Jurkat, Clone E6-1 (cell line): ENCODE data around the gene KDSR.

Experiments
- DNase-seq: peaks from one replicate; pipeline ENCODE4 v3.0.0-alpha.2; 2011; ENCODE audit warnings: low read depth, low spot score
- H3K4me3 ChIP-seq: 2 replicates; pipeline ENCODE4 v1.5.1; 2011; ENCODE audit warnings: mild to moderate bottlenecking, low read length, control low read depth, moderate library complexity

KDSR gene

DNA sequence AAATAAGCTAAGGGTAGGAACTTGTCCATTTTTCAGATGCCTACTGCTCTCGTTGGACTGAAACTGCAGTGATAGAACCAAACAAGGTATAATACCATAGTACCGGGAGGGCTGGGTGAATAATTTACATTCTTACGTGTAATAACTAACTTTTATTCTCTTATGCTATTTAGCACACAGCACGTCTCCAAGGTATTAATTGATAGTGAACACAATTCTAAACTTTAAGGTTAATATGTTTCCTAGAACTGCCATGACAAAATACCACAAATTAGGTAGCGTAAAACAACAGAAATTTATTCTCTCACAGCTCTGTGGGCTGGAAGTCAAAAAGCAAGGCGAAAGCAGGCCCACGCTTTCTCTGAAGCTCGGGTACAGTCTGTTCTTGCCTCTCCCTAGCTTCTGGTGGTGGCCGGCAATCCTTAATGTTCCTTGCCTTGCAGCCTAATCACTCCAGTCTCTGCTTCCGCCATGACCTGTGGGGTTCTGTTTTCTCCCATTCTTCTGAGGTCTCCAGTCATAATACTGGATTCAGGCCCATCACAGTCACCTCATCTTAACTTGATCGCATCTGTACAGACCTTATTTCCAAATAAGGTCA lies 41.8 kb downstream of the KDSR start:
- no peak for DNase-seq
- H3K4me3 ChIP-seq = no peak overlapping the region

DNA sequence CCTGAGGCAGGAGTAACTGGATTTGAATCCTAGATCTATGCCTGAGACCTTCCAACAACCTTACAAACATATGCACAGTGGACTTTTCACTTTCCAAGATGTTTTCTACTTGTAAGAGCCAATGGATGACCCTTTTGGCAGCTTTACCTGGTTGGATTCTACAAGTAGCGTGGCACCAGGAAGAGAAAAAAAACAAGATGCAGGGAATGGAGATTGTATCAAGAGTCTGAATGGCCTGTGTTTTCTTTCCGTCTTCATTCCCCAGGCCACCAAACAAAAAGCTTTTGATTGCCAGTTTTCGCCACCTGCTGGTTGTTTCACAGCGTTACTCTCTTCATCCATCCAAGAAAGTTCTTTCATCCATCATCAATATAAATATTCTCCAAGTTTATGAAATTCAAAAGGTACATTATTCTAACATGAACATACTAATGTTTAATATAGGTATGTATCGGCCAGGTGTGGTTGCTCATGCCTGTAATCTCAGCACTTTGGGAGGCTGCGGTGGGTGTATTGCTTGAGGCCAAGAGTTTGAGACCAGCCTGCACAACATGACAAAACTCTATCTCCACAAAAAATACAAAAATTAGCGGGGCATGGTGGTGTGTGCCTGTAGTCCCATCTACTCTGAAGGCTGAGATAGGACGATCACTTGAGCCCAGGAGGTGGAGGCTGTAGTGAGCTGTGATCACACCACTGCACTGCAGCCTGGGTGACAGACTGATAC lies 43.9 kb downstream of the KDSR start:
- no peak overlapping the region for H3K4me3 ChIP-seq
- DNase-seq = peak; percentile 69

DNA sequence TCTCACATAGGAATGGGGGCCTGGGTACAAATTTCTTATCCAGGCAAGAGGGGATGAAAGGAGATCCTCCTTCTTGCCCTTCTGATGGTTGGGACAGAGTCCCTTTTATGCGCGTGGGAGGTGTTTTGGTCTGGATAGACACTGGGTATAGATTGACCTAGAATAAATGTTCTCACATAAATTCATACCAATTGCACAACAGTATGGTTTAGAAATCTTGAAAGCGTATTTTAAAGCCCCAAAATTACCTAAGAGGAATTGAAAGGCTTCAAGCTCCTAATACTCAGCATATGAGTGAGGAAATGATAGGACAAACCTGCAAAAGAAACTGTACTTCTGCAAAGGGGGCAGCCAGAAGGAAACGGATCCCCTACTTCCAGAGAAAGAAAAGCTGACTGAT lies 44.8 kb downstream of the KDSR start:
- DNase-seq = no peak
- no peak overlapping the region for H3K4me3 ChIP-seq

DNA sequence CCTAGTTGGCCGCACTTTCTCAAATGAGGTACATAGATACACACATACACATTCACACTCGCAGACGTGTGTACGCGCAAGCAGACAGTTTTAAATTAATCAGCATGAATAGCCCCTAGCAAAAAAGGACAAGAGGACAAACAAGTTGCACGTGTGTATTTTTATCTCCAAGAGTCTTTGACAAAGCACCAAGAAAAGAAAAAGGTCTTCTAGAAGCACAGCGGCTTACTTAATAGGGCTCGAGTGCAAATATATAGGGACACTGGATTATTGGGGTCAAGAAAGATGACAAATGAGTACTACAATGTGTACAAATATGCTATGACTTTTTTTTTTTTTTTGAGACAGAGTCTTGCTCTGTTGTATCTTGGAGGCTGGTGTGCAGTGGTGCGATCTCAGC lies 45.7 kb downstream of the KDSR start:
- peak overlapping the region; percentile 85 for H3K4me3 ChIP-seq
- no peak for DNase-seq

DNA sequence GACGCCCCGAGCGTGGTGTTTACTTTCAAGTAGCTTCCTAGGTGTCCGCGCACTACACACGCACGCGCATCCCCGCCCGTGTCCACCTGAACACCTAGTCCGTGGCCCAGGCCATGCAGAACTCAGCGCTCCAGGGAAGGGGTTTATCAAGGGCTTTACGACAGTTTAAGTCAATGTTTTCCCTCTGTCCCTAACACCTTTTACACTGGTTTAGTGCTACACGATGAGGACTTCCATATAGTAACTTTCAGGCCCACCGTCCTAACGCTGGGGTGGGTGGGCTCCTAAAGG lies 46.1 kb downstream of the KDSR start:
- DNase-seq = no peak
- peak overlapping the region; percentile 85 for H3K4me3 ChIP-seq

DNA sequence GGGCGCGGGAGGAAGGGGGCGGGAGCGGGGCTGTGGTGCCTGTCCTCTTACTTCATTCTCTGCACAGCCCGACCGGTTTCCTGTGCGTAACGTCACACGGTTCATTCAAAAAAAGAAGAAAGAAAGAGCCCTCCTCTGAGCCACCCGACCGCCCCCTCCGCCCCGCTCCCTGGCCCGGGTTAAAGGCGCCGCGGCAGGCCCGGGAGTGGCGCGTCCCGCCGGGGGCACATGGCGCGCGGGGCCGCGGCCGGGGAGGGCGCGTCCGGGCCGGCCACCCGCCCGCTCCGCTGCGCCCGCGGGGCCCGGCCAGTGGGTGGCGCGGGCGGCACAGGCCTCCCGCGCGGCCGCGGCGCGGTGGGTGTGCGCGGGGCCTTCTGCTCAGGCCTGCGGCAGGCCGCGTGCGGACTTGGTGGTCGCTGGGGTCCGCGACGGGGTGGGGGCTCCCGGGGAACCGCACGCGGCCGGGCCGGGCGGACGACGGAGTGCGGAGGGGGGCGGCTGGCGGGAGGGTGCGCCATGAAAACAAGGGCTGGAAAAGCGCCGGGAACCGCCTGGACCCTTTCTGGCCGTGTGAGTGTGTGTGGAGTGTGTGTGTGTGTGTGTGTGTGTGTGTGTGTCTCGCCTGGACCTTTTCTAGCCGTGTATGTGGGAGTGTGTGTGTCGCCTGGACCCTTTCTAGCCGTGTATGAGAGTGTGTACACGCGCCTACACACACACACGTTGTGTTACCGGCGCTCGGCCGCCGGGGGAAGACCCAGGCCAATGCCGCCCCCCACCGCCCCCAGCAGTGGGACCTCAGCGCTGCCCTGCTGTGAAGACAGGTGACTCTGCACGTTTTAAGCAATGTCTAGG lies 46.7 kb downstream of the KDSR start:
- peak; percentile 87 for DNase-seq
- H3K4me3 ChIP-seq = peak overlapping the region; percentile 85

DNA sequence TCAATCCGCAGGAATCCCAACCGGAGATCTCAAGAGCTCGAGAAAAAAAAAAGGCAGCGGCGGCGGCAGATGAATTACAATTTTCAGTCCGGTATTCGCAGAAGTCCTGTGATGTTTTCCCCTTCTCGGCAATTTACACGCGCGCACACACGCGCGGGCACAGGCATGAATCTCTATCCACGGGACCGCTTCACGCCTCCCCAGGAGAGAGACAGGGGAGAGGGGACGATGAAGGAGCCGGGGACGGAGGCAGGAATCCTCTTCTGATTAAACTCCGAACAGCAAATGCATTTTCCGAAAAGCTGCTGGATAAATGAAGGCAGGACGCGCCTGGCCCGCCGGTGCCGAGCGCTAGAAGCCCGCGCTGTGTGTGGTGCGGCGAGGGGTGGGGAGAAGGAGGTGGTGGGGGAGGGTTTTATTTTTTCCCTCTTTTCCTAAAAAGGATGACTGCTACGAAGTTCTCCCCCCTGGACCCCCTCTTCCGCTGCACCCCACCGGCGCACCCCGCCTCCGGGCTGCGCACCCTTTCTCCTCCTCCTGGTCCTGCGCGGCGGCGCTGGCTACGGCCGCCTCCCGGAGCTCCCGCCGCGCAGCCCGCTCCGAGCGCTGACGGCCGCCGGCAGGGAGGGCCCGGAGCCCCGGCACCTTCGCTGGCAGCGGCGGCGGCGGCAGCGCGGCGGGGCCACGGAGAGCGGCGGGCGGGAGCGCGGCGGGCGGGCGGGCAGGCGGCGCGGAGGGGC lies 47.5 kb downstream of the KDSR start, which contains the start of gene BCL2:
BCL2 (minus strand) TSS at position 387 of the 740 bp plus-strand sequence.
- H3K4me3 ChIP-seq = peak within 1 kb of the TSS; percentile 85
- DNase-seq = no peak

DNA sequence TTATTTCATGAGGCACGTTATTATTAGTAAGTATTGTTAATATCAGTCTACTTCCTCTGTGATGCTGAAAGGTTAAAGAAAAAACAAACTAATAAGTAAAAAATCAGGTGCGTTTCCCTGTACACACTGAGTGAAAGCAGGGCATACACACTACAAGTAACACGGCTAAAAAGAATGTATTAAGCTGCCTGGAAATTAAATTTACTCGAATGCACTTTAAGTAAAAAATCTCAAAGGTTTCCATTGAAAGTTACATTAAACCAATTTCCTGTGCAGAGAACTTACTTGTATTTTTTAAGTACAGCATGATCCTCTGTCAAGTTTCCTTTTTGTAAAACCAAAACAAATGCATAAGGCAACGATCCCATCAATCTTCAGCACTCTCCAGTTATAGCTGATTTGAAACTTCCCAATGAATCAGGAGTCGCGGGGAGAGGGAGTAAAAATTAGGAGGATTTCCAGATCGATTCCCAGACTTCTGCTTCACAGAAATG lies 48.1 kb downstream of the KDSR start:
- no peak for DNase-seq
- peak overlapping the region; percentile 85 for H3K4me3 ChIP-seq

DNA sequence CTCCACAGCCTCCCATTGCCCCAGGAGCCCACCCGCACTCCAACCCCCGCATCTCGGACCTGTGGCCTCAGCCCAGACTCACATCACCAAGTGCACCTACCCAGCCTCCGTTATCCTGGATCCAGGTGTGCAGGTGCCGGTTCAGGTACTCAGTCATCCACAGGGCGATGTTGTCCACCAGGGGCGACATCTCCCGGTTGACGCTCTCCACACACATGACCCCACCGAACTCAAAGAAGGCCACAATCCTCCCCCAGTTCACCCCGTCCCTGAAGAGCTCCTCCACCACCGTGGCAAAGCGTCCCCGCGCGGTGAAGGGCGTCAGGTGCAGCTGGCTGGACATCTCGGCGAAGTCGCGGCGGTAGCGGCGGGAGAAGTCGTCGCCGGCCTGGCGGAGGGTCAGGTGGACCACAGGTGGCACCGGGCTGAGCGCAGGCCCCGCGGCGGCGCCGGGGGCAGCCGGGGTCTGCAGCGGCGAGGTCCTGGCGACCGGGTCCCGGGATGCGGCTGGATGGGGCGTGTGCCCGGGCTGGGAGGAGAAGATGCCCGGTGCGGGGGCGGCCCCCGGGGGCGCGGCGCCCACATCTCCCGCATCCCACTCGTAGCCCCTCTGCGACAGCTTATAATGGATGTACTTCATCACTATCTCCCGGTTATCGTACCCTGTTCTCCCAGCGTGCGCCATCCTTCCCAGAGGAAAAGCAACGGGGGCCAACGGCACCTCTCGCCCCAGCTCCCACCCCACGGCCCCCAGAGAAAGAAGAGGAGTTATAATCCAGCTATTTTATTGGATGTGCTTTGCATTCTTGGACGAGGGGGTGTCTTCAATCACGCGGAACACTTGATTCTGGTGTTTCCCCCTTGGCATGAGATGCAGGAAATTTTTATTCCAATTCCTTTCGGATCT lies 48.8 kb downstream of the KDSR start:
- H3K4me3 ChIP-seq = peak overlapping the region; percentile 85
- no peak for DNase-seq

DNA sequence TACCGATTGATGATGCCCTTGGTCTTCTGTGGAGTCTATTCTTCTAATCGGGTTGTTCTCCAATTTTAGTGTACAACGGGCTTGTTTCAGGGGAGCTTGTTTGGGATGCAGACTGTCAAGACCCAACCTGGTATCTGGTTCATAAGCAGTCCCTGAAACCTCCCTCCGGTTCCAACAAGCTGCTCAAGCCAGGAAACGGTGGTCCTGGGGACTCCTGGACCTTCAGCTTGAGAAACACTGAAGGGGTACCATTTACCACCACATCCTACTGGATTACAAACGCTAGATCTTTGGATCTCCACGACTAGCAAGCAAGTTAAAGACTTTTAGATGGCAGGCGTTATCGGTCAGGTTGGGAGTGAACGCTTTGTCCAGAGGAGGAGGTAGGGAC lies 49.5 kb downstream of the KDSR start:
- no peak overlapping the region for H3K4me3 ChIP-seq
- no peak for DNase-seq

DNA sequence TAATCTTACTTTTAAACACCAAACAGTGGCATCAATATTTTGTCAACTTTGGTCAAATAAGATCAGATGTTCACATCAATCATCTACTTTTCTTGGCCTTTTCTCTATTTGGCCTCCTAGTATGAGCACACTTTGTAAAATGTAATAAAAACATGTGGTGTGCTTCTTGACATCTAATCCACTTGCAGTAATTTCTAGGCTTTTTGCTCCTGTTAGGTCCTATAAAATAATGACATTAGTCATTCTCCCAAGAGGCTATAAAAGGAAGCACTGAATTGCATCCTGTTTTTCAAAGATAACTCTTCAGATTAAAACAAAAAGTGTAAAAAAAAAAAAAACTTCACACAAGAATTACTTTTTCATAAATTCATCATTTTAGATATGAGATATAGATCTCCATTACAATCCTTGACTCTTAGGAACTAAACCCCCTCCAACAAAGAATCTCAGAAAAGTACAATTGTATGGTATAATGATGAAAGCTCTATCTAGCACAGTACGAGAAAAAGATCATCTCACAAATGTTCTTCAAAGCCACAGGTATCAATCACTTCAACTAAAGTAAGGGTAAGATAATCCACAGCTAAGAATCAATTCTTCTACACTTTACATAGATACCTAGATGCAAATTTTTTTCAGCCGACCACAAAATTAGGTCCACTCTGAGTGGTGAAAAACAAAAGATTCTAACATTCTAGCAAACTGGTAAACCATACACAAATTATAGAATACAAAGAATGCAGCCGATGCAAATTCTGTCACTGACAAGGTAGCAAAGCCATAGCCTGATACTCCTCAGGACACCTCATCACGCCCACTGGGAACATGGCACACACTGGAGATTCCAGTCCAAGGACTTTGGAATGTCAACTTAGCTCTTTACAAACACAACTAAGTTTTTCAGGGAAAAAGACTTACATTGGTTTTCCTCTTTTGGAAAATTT lies 50.1 kb downstream of the KDSR start:
- no peak for DNase-seq

DNA sequence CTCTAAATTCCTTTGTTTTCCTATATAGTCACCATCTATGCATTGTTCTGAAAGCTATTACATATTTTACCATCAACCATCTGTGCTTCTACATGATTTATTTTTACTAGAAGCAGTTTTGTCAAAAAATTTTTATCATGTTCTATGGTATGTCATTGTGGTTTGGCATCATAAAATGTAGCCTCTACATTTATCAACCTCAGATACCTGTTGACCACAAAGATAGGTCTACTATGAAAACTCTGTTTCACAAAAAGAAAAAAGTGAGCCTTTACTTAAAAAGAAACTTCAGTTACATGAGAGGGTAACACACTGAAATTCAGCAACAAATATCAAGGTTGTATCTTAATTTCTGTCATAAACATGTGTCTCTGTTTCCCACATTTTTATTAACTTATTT lies 51.1 kb downstream of the KDSR start:
- DNase-seq = no peak
- no peak overlapping the region for H3K4me3 ChIP-seq

More for the DNA sequence above, 50.1 kb downstream of the KDSR start:
- H3K4me3 ChIP-seq = no peak overlapping the region

DNA sequence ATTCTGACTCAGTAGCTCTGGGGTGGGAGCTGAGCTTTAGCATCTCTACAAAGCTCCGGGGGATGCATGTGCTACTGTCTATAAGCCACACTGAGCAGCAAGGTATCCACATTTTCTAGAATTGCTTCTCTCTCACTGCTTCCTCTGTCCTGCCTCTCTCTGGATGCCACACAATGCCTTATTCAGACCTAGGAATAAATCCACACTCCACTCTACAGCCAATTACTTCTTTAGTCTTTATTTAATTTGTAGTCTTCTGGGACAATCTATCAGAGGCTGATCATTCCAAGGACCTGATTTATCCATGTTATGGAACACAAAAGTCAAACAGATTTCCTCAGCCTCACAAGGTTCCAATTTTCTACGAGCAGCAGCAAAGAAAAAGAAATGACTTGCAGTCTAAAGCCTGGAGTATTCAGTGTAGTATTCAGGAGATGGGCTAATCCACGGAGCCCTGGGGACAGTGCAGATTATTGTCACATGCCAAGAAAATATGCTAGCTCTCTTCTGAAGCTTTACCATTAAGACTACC lies 51.8 kb downstream of the KDSR start:
- no peak for DNase-seq
- no peak overlapping the region for H3K4me3 ChIP-seq

DNA sequence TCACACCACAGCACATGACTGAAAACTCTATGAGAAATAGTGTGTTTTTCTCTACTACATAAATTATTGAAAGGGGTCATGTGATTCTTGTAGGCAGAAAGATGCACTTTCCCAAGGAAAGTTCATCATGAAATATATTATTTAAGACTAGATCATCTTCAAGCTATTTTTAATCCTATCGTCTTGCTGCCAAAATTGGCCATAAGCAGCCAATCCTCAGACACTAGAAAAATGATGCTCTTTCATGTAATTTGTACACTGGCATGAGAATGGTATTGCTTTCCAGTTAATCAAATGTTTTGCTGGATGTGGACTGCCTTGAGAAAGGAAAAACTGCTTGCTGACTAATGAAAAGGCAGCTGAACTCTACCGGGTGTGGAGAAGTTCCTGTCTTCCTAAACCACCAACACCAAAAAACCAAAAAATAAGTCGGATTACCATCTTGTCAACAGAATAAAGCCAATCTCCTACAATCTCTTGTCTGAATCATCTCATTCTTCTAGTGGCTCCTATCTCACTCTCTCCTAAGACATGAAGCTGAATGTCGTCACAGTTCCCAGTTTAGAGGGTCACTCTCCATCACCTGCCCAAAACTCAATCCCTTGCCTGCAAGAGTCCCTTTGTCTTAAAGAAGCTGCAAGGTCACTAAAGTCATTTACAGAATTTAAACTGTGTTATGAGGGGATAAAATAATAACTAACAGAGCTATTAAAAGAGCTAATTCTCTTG lies 52.8 kb downstream of the KDSR start:
- no peak overlapping the region for H3K4me3 ChIP-seq
- no peak for DNase-seq

DNA sequence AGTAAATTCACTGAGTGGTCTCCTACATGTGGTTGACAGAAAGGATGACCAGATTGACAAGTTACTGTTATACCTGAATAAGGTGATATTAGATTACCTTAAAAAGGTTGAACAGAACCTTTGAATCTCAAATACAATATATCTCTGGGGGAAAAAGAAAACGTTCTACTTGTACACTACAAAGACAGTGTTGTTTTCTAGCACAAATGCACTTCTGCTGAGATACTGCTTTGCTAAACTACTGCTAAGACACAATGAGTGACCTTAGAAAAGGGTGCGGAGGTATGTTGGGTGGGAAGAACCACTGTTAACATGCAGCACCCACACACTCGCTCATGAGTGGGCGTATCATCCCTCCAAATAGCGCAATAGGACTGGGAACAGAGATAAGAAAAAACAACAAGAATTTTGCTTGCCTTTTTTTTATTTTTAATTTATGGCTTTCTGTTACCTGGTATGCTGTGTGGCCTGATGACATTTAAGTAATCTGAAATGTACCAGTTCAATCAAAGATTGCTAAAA lies 53.5 kb downstream of the KDSR start:
- no peak for DNase-seq
- no peak overlapping the region for H3K4me3 ChIP-seq

DNA sequence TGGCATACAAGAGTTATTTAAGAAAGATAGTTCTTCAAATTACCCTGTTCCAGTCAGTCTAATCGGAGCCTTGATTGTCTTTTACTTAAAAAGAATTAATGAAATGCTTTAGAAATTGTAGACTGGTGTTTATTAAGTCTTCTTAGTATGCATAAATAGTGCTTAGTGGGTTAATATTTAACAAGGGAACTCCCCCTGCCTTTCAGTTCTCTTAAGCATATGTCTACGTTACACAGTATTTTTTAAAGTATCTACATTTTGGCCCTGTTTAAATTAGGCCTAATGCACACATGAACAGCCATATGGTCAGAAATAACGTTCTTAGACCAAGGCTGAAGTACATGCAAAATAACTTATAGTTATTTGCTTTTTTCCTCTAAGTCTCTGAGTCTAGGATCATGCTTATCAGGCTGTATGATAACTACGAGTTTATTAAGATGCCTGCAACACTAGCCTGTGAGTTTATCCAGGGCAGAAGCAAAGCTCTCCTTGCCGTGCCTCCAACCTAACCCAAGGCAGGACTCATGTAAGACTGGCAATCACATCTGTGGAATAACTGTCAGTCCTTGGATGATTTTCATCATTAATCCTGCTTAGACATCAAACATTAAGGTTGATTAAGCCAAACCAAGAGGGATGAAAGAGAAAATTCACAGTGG lies 54.1 kb downstream of the KDSR start:
- no peak for DNase-seq
- H3K4me3 ChIP-seq = no peak overlapping the region
